Activated CD4-positive, alpha-beta memory T cell treated with anti-CD3 and anti-CD28 coated beads, Interleukin-2, amount 10 ng/mL, durations not matched to agents 7 days and 5 days (primary cell): Measurements from ENCODE around the gene ATXN1L. TPM values are rescaled to one million over a fixed set of nuclear protein-coding genes. Genes with fewer than 3 reads are reported as not detected.
"Not testable (repeated sequence)": the region's sequence is repeated elsewhere in the genome, so short reads cannot be mapped to it uniquely, and the experiment has no call there.

Source experiments
- CTCF ChIA-PET: fragments of 350-600 bp; sonication (Branson Sonifier 250); formaldehyde crosslinking; loops from one replicate; lab custom pipeline; 2021; ENCODE audit warnings: antibody characterized with exemption, inconsistent platforms; lab: Charles Lee
- POLR2A ChIA-PET: fragments of 350-600 bp; sonication (Branson Sonifier 250); formaldehyde crosslinking; loops from one replicate; lab custom pipeline; 2021; ENCODE audit warnings: antibody characterized with exemption; lab: Charles Lee
- DNase-seq: peaks from one replicate; pipeline ENCODE4 v3.0.0-alpha.2; 2020
- H3K27ac Mint-ChIP-seq: one replicate; pipeline ENCODE4 v1.8.0; 2021; ENCODE audit warnings: mild to moderate bottlenecking, mixed read lengths
- H3K27me3 Mint-ChIP-seq: one replicate; pipeline ENCODE4 v1.8.0; 2021; ENCODE audit warnings: mixed read lengths
- H3K36me3 Mint-ChIP-seq: one replicate; pipeline ENCODE4 v1.8.0; 2021; ENCODE audit warnings: low read depth, mixed read lengths
- H3K4me1 Mint-ChIP-seq: one replicate; pipeline ENCODE4 v1.8.0; 2021; ENCODE audit warnings: mixed read lengths
- H3K4me3 Mint-ChIP-seq: one replicate; pipeline ENCODE4 v1.8.0; 2021; ENCODE audit warnings: mild to moderate bottlenecking, mixed read lengths
- H3K9me3 Mint-ChIP-seq: one replicate; pipeline ENCODE4 v1.8.0; 2021; ENCODE audit warnings: mixed read lengths
- total RNA-seq, 2 experiments: library from RNA; stranded (reverse); gene quantifications; one replicate each; pipeline ENCODE4 v1.2.3, GENCODE V29; 2021

Gene ATXN1L, protein sequence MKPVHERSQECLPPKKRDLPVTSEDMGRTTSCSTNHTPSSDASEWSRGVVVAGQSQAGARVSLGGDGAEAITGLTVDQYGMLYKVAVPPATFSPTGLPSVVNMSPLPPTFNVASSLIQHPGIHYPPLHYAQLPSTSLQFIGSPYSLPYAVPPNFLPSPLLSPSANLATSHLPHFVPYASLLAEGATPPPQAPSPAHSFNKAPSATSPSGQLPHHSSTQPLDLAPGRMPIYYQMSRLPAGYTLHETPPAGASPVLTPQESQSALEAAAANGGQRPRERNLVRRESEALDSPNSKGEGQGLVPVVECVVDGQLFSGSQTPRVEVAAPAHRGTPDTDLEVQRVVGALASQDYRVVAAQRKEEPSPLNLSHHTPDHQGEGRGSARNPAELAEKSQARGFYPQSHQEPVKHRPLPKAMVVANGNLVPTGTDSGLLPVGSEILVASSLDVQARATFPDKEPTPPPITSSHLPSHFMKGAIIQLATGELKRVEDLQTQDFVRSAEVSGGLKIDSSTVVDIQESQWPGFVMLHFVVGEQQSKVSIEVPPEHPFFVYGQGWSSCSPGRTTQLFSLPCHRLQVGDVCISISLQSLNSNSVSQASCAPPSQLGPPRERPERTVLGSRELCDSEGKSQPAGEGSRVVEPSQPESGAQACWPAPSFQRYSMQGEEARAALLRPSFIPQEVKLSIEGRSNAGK
- 10 to 100 TPM; 23.6 to 24.8 TPM for total RNA-seq

DNA sequence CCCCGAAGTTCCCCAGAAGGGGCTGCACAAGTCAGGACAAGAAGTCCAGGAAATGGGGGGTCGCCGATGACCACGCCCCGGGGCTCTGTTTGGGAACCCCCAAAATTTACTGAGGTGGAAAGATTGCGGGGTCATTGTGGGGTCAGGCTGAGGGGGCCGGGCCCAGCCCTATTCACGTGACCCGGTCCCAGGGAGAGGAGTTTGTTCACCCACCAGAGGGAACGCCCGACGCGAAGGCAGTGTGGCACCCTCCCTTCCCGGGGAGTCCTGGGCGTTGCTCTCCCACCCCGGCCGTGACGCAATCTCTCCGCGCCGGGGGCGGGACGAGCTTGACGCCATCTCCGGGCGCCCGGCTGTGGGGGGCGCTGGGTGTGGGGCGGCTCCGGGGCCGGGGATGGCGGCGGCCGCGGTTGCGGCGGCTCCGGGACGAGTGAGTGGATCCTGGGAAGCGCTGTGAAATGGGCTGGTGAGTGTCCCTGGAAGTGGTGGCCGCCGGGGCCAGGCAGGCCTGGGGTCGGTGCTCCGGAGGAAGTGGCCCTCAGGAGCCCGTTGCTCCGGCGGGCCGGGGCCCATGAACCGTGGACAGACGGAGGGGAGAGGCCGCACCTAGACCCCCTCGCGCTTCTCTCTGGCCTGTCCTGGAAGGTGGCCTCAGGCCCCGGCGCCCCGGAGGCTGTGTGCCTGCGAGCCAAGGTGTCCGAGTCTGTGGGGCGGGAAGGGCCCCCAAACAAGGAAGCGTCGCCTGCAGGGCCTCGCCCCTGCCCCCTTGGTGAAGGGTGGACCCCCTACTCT is at the start of gene ATXN1L:
TSS of gene ATXN1L (plus strand) at position 338 of the 792 bp plus-strand sequence. CDS start 3,765 bp downstream, outside the sequence.
- Mint-ChIP-seq H3K27me3 (no peaks in the 10 kb centered on the region), H3K4me1 (peaks cover 53% of the 10 kb centered on the region), H3K27ac (peak within 1 kb of the TSS; percentile 93), H3K9me3 (no peaks in the 10 kb centered on the region), H3K36me3 (peaks cover 29% of the 10 kb centered on the region), H3K4me3 (peak within 1 kb of the TSS; percentile 91)
- DNase-seq: peak; percentile 94
- ChIA-PET CTCF (interaction anchor here (1.0 to 2.0 kb wide), 3 partner anchors 19 to 38 kb away, joined by 3 to 7 read pairs (median 4); partner anchors contain the start of gene ZNF821), POLR2A (interaction anchor here (0.8 to 1.9 kb wide), 17 partner anchors 10 to 71 kb away, joined by 3 to 39 read pairs (median 4); partner anchors contain the start of genes AP1G1, IST1 and ZNF821)

DNA sequence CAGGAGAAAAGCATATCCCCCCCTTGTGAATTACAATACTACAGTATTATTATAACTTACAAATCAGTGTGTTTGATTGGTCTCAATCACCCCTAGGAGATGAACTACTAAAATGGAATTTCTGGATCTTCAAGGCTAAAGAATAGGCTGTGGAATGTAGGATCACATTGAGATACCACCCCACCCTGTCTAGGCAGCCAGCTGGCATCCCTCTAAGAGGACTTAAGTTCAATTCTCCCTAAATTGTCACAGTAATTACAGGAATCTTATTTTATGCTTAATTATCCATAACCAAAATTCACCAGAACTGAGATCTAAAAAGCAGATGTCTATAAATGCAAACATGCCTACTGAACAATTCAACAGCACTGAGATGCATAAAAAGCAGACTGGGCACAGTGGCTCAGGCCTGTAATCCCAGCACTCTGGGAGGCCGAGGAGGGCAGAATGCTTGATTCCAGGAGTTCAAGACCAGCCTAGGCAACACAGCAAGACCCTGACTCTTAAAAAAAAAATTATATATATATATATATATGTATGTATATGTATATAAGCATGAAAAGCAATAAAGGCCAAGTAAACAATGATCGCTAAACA is 49.2 kb upstream of the ATXN1L start:
- Mint-ChIP-seq H3K4me1 (peaks cover 33% of the 10 kb centered on the region), H3K9me3 (no peaks in the 10 kb centered on the region), H3K36me3 (peaks cover 30% of the 10 kb centered on the region), H3K27me3 (no peaks in the 10 kb centered on the region), H3K4me3 (no peak overlapping the region), H3K27ac (no peak overlapping the region)
- ChIA-PET CTCF (no interaction called here), POLR2A (no interaction called here)
- no peak for DNase-seq

DNA sequence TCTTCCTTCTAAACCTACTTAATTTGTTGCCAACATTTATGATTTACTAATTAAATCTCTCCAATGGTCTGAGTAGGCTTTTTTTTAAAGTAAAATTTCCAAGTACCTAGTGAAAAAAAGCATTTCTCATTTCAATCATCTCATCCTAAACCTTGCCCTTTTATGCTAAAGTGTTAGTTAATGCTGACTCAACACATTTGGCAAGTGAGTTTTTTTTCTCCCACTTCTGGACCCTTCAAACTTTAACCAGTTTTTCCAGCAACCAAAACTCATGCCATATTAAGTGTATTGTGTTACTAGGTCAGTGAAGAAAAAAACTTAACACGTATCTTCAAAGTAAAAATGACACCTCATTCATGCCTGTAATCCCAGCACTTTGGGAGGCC is 42.5 kb upstream of the ATXN1L start:
- Mint-ChIP-seq H3K4me3 (no peak overlapping the region), H3K4me1 (peaks cover 26% of the 10 kb centered on the region), H3K27ac (no peak overlapping the region), H3K27me3 (no peaks in the 10 kb centered on the region), H3K9me3 (no peaks in the 10 kb centered on the region), H3K36me3 (peaks cover 19% of the 10 kb centered on the region)
- CTCF ChIA-PET: interaction anchor here (1.3 kb wide), 1 partner anchor 79 kb away, joined by 5 read pairs; no protein-coding TSS in a partner anchor
- no peak for DNase-seq
- POLR2A ChIA-PET: interaction anchor here (1.3 kb wide), 1 partner anchor 92 kb away, joined by 4 read pairs; the partner anchor contains the start of gene IST1

DNA sequence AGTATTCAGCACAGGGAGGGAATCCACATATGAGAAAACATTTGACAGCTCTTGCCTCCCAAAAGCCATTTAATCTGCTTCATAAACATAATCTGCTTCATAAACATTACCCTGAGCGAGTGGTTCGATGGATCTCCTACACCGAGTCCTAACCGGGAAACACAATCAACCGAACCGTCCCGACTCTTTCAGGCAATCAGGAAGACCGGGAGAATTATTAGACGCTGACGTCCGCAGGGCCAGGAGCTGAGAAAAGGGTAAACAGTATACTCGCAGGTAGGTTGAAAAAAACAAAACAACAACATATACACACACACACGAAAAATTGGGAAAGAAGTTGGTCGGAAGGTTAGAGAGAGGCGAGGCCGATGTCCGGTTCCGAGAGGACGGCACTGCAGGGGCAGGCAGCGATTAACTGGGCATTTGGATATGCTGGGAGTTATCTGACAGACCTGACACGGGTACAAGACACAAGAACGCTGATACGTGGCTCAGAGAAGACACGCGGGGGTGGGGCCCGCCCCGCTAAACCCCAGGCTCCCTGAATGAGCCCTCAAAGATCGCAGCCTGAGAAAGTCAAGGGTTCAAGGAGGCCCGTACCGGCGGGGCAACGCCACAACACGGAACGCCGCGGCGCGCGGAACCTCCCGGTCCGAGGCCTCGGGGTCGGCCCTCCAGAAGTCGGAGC is 37.7 kb upstream of the ATXN1L start:
- no peak for DNase-seq
- POLR2A ChIA-PET: interaction anchor here (0.6 to 5.5 kb wide), 28 partner anchors 10 to 285 kb away, joined by 3 to 89 read pairs (median 5); partner anchors contain the start of genes DHX38, IST1, TXNL4B and ZNF821
- H3K9me3 Mint-ChIP-seq: no peaks in the 10 kb centered on the region
- peaks cover 35% of the 10 kb centered on the region for H3K4me1 Mint-ChIP-seq
- peak overlapping the region; percentile 94 for H3K4me3 Mint-ChIP-seq
- CTCF ChIA-PET: interaction anchor here (0.9 to 3.4 kb wide), 8 partner anchors 9 to 154 kb away, joined by 3 to 22 read pairs (median 3); partner anchors contain the start of genes IST1 and ZNF821
- H3K27ac Mint-ChIP-seq: peak overlapping the region; percentile 93
- peaks cover 14% of the 10 kb centered on the region for H3K36me3 Mint-ChIP-seq
- no peaks in the 10 kb centered on the region for H3K27me3 Mint-ChIP-seq

DNA sequence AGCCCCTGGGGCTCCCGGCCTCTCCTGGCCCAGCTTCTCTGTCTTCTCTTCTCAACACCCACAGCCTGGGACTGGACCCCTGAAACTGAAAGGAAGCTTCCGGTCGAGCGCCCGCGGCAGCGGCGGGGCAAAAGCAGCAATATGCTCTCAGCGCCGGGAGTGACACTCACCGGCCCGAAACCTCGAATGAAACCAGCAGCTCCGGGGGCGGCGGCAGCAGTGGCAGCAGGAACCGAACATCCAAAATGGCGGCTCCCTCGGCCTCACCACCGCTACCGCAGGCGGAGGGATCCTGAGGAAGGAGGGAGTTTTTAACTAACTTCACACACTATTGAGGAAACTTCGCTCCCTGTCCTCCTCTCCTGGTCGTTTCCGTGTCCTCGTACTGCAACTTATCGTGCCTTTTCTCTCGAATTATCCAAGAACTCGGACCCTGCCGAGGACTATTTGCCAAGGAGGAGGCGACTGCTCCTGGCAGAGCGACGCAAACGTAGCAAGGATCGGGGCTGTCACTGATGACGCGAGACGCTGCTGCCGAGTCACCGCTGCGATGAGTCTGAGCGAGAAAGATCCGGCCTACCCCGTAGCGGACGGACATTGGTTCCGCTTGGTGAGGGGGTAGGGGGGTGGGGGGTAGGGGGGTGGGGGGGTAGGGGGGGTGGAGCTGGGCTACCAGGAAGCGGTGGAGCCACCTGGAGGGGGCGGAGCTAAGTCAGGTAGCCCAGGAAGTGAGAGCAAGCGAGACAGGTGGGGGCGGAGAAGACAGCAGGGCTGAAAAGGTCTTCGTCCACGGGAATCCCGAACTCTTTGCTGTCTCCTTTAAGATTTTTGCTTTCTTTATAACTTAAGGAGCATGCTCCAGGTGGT is 37.0 kb upstream of the ATXN1L start, which contains the start of gene AP1G1:
TSS of gene AP1G1 (minus strand) at position 242 of the 867 bp plus-strand sequence. CDS start 19,355 bp downstream, outside the sequence.
- peak; percentile 94 for DNase-seq
- H3K27me3 Mint-ChIP-seq: no peaks in the 10 kb centered on the region
- peak within 1 kb of the TSS; percentile 94 for H3K4me3 Mint-ChIP-seq

DNA sequence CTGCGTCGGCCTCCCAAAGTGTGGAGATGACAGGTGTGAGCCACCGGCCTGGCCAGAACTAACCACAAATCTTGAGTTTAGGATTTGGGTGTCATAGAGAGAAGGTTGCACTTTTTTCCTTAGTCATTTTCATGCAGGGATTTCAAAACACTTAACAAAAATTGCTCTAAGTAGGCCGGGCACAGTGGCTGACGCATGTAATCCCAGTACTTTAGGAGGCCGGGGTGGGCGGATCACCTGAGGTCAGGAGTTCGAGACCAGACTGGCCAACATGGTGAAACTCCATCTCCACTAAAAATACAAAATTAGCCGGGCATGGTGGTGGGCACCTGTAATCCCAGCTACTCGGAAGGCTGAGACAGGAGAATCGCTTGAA is 35.6 kb upstream of the ATXN1L start:
- not testable (repeated sequence) for H3K9me3 Mint-ChIP-seq, H3K36me3 Mint-ChIP-seq, H3K27me3 Mint-ChIP-seq, DNase-seq
- peaks cover 30% of the 10 kb centered on the region for H3K4me1 Mint-ChIP-seq
- H3K27ac Mint-ChIP-seq: peak overlapping the region; percentile 93
- POLR2A ChIA-PET: interaction anchor here (0.7 to 5.5 kb wide), 6 partner anchors 33 to 283 kb away, joined by 3 to 89 read pairs (median 18); partner anchors contain the start of genes DHX38, TXNL4B and ZNF821
- CTCF ChIA-PET: interaction anchor here (0.7 to 1.4 kb wide), 2 partner anchors 46 to 151 kb away, joined by 3 to 4 read pairs; no protein-coding TSS in a partner anchor
- peak overlapping the region; percentile 94 for H3K4me3 Mint-ChIP-seq

More for the DNA sequence above, 37.0 kb upstream of the ATXN1L start, which contains the start of gene AP1G1:
- ChIA-PET POLR2A (interaction anchor here (0.8 to 5.5 kb wide), 27 partner anchors 9 to 285 kb away, joined by 3 to 89 read pairs (median 5); partner anchors contain the start of genes DHX38, IST1, TXNL4B and ZNF821), CTCF (interaction anchor here (0.7 to 3.4 kb wide), 9 partner anchors 9 to 153 kb away, joined by 3 to 22 read pairs (median 3); partner anchors contain the start of genes IST1 and ZNF821)
- Mint-ChIP-seq H3K36me3 (peaks cover 10% of the 10 kb centered on the region), H3K27ac (peak within 1 kb of the TSS; percentile 93), H3K9me3 (no peaks in the 10 kb centered on the region), H3K4me1 (peaks cover 30% of the 10 kb centered on the region)

DNA sequence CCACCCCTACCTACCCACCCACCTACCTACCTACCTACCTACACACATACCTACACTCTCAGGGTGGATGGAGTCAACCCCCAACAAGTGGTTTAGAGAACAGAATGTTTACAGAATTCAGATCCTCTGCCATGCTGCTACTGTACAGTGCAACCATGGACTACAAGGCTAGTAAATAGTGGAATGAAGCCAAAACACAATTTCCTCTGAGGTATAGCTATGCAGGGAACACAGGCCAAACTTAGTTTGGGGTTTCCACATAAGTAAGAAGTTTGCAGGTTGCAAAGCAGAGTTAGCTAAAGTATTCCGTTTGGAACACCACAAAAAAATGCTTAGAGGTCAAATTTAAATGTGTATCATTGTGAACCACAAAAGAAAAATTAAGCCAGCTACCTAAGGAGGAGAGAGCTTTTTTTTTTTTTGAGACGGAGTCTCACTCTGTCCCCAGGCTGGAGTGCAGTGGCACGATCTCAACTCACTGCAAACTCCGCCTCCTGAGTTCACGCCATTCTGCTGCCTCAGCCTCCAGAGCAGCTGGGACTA is 34.4 kb upstream of the ATXN1L start:
- CTCF ChIA-PET: interaction anchor here (1.4 kb wide), 1 partner anchor 150 kb away, joined by 3 read pairs; no protein-coding TSS in a partner anchor
- H3K4me3 Mint-ChIP-seq: no peak overlapping the region
- peaks cover 10% of the 10 kb centered on the region for H3K36me3 Mint-ChIP-seq
- no peaks in the 10 kb centered on the region for H3K27me3 Mint-ChIP-seq
- POLR2A ChIA-PET: interaction anchor here (5.5 kb wide), 1 partner anchor 71 kb away, joined by 89 read pairs; the partner anchor contains the start of gene ZNF821
- no peak overlapping the region for H3K27ac Mint-ChIP-seq
- no peak for DNase-seq
- no peaks in the 10 kb centered on the region for H3K9me3 Mint-ChIP-seq
- H3K4me1 Mint-ChIP-seq: peaks cover 30% of the 10 kb centered on the region

DNA sequence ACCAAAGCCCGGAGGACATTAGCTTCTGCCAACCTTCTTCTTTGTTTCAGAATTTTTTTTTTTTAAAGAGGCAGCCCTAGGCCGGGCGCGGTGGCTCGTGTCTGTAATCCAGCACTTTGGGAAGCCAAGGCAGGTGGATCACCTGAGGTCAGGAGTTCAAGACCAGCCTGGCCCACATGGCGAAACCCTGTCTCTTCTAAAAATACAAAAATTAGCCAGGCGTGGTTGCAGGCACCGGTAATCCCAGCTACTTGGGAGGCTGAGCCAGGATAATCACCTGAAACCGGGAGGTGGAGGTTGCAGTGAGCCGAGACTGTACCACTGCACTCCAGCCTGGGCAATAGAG is 28.6 kb upstream of the ATXN1L start:
- not testable (repeated sequence) for H3K4me3 Mint-ChIP-seq, H3K27me3 Mint-ChIP-seq, H3K36me3 Mint-ChIP-seq, DNase-seq, H3K9me3 Mint-ChIP-seq
- H3K4me1 Mint-ChIP-seq: peaks cover 20% of the 10 kb centered on the region
- POLR2A ChIA-PET: interaction anchor here (0.9 to 1.5 kb wide), 8 partner anchors 9 to 67 kb away, joined by 3 to 21 read pairs (median 3); partner anchors contain the start of genes AP1G1 and ZNF821
- CTCF ChIA-PET: interaction anchor here (0.9 to 2.2 kb wide), 5 partner anchors 8 to 144 kb away, joined by 3 to 12 read pairs (median 3); partner anchors contain the start of gene AP1G1
- H3K27ac Mint-ChIP-seq: peak overlapping the region; percentile 75

DNA sequence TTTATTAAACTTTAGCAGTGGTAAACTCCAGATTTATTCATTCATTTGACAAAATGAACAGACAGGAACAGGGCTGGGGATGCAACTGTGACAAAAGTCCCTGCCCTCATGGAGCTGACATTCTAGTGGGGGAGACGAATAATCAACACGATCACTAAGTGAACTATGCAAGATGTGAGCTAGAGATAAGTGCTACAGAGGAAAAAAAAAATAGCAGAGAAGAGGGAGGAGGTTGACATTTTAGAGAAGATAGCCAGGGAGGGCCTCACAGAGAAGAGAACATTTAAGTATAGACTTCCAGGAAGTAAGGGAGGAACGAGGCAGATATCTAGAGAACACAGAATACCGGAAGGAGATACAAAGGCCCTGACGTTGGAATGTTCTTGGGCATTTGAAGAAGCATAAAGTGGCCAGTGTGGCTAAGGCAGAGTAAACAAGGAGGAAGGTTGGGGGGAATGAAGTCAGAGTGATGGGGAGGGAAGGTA is 19.2 kb upstream of the ATXN1L start:
- Mint-ChIP-seq H3K4me3 (no peak overlapping the region), H3K27me3 (no peaks in the 10 kb centered on the region)

DNA sequence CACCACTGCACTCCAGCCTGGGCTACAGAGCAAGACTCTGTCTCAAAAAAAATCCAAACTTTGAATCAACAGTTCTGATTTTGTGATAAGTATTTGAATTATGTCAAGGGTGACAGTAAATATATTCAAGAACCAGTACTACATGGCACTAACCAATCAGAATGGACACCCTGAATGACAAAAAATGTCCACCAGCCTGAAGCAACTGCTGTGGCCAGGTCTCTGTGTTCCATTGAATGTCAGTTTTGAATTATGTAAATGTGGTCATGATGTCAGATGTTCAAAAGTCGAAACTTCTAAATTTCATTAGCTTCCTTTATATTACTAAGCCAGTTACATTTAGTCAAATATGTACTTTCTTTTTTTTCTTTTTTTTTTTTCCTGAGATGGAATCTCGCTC is 15.4 kb upstream of the ATXN1L start:
- Mint-ChIP-seq H3K27ac (no peak overlapping the region), H3K36me3 (peaks cover 6% of the 10 kb centered on the region), H3K4me3 (no peak overlapping the region), H3K9me3 (peaks cover 4% of the 10 kb centered on the region), H3K4me1 (peaks cover 13% of the 10 kb centered on the region), H3K27me3 (no peaks in the 10 kb centered on the region)
- CTCF ChIA-PET: interaction anchor here (0.6 to 1.2 kb wide), 3 partner anchors 8 to 131 kb away, joined by 3 read pairs; no protein-coding TSS in a partner anchor
- POLR2A ChIA-PET: no interaction called here
- DNase-seq: no peak

More for the DNA sequence above, 19.2 kb upstream of the ATXN1L start:
- Mint-ChIP-seq H3K27ac (no peak overlapping the region), H3K36me3 (peaks cover 6% of the 10 kb centered on the region), H3K4me1 (no peaks in the 10 kb centered on the region), H3K9me3 (peaks cover 4% of the 10 kb centered on the region)
- no peak for DNase-seq
- ChIA-PET CTCF (interaction anchor here (0.8 to 1.3 kb wide), 3 partner anchors 12 to 74 kb away, joined by 3 read pairs; no protein-coding TSS in a partner anchor), POLR2A (interaction anchor here (1.1 to 3.1 kb wide), 3 partner anchors 9 to 69 kb away, joined by 3 to 8 read pairs (median 3); partner anchors contain the start of gene IST1)
